ENCODE measurements around the gene CBLN4. TPM values are rescaled to one million over a fixed set of nuclear protein-coding genes. Genes with fewer than 3 reads are reported as not detected.

The CBLN4 gene
- total RNA-seq, 4 donors from 2014 or later, result not detected

DNA sequence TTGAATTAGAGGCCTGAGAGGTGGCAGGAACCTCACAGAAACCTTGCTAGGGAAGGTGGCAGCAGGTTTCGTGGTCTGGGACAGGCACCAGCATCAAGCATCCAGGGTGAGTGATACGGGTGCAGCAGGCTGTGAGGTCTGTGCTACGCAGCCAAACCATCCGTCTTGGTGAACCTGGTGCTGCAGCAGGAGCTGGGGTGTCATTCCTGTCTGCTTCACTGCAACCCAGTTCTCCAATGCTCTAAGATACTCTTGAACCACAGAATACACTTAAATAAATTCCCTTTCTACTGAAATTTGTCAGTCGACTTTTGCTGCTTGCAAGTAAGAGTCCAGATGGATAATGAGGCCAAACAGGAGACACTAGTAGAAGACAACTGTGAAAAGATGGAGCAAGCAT, 9.7 kb upstream of the CBLN4 start:
- intact Hi-C loops (cut with DNase I; ENCODE audit: low total_unique reads), result no loop called here
- no peak for DNase-seq (ENCODE audit: low spot score in 2 of 2)
- 78 to 79% methylated on average over 5 of the region's 5 CpGs for WGBS, 2 donors
- TF ChIP-seq CTCF (IDR thresholded peaks at IDR 0.05) (no peak), POLR2A (IDR thresholded peaks at IDR 0.05) (no peak)
- H3K4me3 ChIP-seq (ENCODE audit: low read depth, poor library complexity, severe bottlenecking), result no peak overlapping the region

- no peak overlapping the region for H3K4me3 ChIP-seq (ENCODE audit: low read depth, poor library complexity, severe bottlenecking)
- no peak for TF ChIP-seq CTCF (IDR thresholded peaks at IDR 0.05)
- TF ChIP-seq POLR2A (IDR thresholded peaks at IDR 0.05), result no peak
- intact Hi-C loops (cut with DNase I; ENCODE audit: low total_unique reads), result no loop called here
- 75 to 78% methylated on average over 2 of the region's 2 CpGs for WGBS, 2 donors
- no peak for DNase-seq (ENCODE audit: low spot score in 2 of 2)
Measured at GRCh38 chr20:56014151-56014550, 8.8 kb upstream of the CBLN4 start.

DNA sequence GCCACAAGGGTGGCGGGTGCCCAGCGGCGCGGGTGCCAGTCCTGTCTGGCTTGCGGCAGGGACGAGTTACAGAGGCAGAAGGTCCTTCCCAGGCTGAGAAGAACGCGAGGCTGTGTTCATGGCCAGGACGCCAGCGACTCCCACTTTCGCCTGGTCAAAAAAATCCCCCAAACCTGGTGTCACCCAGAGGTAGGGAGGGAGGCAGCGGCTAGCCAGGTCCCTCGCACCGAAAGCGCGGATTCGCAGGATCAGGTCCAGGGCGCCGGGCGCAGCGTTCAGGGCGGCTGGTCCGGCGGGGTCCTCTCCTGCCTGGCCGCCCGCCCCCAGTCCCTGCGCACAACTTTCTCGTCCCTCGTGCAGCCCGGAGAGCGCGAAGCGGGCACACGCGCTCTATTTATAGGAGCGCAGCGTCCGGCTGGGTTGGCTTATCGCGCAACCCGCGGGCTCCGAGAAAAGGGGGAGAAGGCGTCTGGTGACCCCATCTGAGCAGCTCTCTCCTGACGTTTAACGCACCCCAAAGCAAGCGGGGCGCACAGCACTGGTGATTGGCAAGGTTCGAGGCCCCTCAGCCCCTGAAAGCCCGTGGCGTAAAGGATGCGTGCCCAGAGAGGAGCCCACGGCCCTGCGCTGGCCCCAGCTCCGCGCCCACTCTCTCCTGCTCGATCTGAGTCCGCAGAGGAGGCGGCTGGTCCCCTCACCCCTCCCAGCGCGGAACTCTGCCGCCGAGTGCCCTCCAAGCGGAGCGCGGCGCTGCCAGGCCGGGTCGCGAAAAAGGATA, 519 bp downstream of the CBLN4 start:
- WGBS, 2 donors, result 3 to 5% methylated on average over 13 to 64 of the region's 70 CpGs
- TF ChIP-seq CTCF (IDR thresholded peaks at IDR 0.05) (no peak), POLR2A (IDR thresholded peaks at IDR 0.05) (no peak)
- DNase-seq (ENCODE audit: low spot score in 2 of 2), result no peak
- no peak overlapping the region for H3K4me3 ChIP-seq (ENCODE audit: low read depth, poor library complexity, severe bottlenecking)
- intact Hi-C loops (cut with DNase I; ENCODE audit: low total_unique reads), result no loop called here

- intact Hi-C loops (cut with DNase I; ENCODE audit: low total_unique reads), result no loop called here
- WGBS, 2 donors, result 0 to 3% methylated on average over 19 to 28 of the region's 41 CpGs
- H3K4me3 ChIP-seq (ENCODE audit: low read depth, poor library complexity, severe bottlenecking), result no peak overlapping the region
- no peak for DNase-seq (ENCODE audit: low spot score in 2 of 2)
- TF ChIP-seq CTCF (IDR thresholded peaks at IDR 0.05) (no peak), POLR2A (IDR thresholded peaks at IDR 0.05) (no peak)
Measured at GRCh38 chr20:56004007-56004406, 1.3 kb downstream of the CBLN4 start.

DNA sequence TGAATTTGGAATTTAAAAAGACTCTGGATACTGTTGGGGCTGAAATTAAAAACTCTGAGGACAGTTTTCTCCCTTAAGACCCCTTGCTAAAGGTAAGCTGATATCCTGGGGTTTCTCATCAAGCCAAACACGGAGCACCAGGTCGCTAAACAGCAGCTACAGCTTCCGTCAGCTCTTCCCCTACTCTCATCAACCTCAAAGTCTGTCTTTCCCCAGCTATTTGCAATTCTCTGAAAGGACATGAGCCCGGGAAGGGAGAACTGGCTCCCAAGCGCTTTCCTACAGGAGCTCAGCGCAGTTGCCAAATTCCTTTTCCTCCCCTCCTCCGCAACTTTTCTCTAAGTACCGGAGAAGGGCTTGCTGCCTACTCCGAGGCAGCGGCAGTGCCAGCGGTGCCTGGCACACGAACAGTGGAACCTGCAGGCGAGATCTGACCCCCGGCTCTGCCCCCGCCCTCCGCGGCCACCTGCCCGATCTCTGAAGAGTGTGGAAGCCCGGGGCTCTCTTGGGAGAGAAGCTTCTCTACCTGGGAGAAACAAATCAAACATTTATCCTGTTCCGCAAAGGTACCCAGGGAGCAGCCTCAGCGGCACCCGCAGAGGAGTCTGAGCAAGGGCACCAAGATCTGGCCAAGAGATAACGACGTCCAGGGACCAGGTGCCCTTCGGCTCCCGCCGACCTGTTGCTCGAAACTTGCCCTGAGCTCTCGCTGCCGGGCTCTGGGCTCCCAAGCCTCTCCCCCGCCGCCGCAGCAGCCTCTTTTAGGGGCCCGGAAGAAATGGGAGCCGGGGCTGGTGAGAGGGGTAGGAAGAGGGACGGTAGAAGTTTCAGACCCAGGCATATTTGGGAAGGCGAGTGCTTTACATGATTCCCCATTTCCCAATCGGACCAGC, 2.2 kb downstream of the CBLN4 start:
- intact Hi-C loops (cut with DNase I; ENCODE audit: low total_unique reads), result no loop called here
- TF ChIP-seq CTCF (IDR thresholded peaks at IDR 0.05), result no peak
- TF ChIP-seq POLR2A (IDR thresholded peaks at IDR 0.05), result no peak
- 1 to 5% methylated on average over 38 of the region's 38 CpGs for WGBS, 2 donors
- DNase-seq (ENCODE audit: low spot score in 2 of 2), result no peak
- no peak overlapping the region for H3K4me3 ChIP-seq (ENCODE audit: low read depth, poor library complexity, severe bottlenecking)

Measured in lower leg skin (tissue), 4 donors.